Brain microvascular endothelial cell (primary cell): Measurements from ENCODE around the gene TMEM255A.
"Not testable (repeated sequence)": the region's sequence is repeated elsewhere in the genome, so short reads cannot be mapped to it uniquely, and the experiment has no call there.

Experiments
- DNase-seq: peaks from one replicate; pipeline ENCODE4 v3.0.0-alpha.2; 2020
- H3K27ac ChIP-seq: fragments of 250-450 bp; sonication (Bioruptor Pico); 2 replicates; pipeline ENCODE4 v1.5.1; 2020; ENCODE audit warnings: mild to moderate bottlenecking, moderate library complexity
- H3K27me3 ChIP-seq: fragments of 250-450 bp; sonication (Bioruptor Pico); replicated peaks from 2 replicates; pipeline ENCODE4 v1.5.1; 2020; ENCODE audit warnings: mild to moderate bottlenecking
- H3K36me3 ChIP-seq: fragments of 250-450 bp; sonication (Bioruptor Pico); replicated peaks from 2 replicates; pipeline ENCODE4 v1.5.1; 2020; ENCODE audit warnings: mild to moderate bottlenecking
- H3K4me3 ChIP-seq: 2 replicates; pipeline ENCODE4 v1.5.1; 2011; ENCODE audit warnings: low read depth, mild to moderate bottlenecking, control low read depth, low read length, moderate library complexity
- in situ Hi-C: cut with HindIII; loops from 2 replicates; pipeline ENCODE4 v1.10.0; 2017; ENCODE audit warnings: low sequenced_read_pairs, low pct_ligation_motif_present
- TF ChIP-seq, protein P1 (sequence below): IDR thresholded peaks from 2 replicates; pipeline ENCODE4 v1.5.1; 2011; ENCODE audit warnings: low read depth, mild to moderate bottlenecking, moderate library complexity, low read length, control low read depth, inconsistent platforms; ENCODE audit errors: missing control alignments

TMEM255A gene

GRCh38 chrX:120310861-120311726 lies at the start of gene TMEM255A:
TMEM255A (minus strand) TSS chrX:120311461; CDS start chrX:120311309, 152 bp downstream.
- H3K36me3 ChIP-seq = no peaks in the 10 kb centered on the region
- no peak within 1 kb of the TSS for H3K27ac ChIP-seq
- H3K4me3 ChIP-seq = peak within 1 kb of the TSS; percentile 42
- in situ Hi-C loops = no loop called here
- DNase-seq = no peak
- TF ChIP-seq, protein P1, sequence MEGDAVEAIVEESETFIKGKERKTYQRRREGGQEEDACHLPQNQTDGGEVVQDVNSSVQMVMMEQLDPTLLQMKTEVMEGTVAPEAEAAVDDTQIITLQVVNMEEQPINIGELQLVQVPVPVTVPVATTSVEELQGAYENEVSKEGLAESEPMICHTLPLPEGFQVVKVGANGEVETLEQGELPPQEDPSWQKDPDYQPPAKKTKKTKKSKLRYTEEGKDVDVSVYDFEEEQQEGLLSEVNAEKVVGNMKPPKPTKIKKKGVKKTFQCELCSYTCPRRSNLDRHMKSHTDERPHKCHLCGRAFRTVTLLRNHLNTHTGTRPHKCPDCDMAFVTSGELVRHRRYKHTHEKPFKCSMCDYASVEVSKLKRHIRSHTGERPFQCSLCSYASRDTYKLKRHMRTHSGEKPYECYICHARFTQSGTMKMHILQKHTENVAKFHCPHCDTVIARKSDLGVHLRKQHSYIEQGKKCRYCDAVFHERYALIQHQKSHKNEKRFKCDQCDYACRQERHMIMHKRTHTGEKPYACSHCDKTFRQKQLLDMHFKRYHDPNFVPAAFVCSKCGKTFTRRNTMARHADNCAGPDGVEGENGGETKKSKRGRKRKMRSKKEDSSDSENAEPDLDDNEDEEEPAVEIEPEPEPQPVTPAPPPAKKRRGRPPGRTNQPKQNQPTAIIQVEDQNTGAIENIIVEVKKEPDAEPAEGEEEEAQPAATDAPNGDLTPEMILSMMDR = no peak
- no peaks in the 10 kb centered on the region for H3K27me3 ChIP-seq

GRCh38 chrX:120358737-120359456 lies 47.6 kb upstream of the TMEM255A start:
- no peak overlapping the region for H3K4me3 ChIP-seq
- H3K27ac ChIP-seq = no peak overlapping the region
- no peaks in the 10 kb centered on the region for H3K36me3 ChIP-seq
- DNase-seq = peak; percentile 52
- TF ChIP-seq, protein P1 = no peak
- in situ Hi-C loops = no loop called here
- no peaks in the 10 kb centered on the region for H3K27me3 ChIP-seq

GRCh38 chrX:120357186-120357585 lies 45.9 kb upstream of the TMEM255A start:
- in situ Hi-C loops = no loop called here
- Histone ChIP-seq H3K4me3 (no peak overlapping the region), H3K36me3 (no peaks in the 10 kb centered on the region), H3K27ac (no peak overlapping the region), H3K27me3 (no peaks in the 10 kb centered on the region)
- TF ChIP-seq, protein P1 = no peak
- no peak for DNase-seq

GRCh38 chrX:120356084-120356483 lies 44.8 kb upstream of the TMEM255A start:
- H3K36me3 ChIP-seq = no peaks in the 10 kb centered on the region
- no peak for DNase-seq
- in situ Hi-C loops = no loop called here
- H3K27me3 ChIP-seq = no peaks in the 10 kb centered on the region
- TF ChIP-seq, protein P1 = no peak
- no peak overlapping the region for H3K27ac ChIP-seq
- no peak overlapping the region for H3K4me3 ChIP-seq

DNA sequence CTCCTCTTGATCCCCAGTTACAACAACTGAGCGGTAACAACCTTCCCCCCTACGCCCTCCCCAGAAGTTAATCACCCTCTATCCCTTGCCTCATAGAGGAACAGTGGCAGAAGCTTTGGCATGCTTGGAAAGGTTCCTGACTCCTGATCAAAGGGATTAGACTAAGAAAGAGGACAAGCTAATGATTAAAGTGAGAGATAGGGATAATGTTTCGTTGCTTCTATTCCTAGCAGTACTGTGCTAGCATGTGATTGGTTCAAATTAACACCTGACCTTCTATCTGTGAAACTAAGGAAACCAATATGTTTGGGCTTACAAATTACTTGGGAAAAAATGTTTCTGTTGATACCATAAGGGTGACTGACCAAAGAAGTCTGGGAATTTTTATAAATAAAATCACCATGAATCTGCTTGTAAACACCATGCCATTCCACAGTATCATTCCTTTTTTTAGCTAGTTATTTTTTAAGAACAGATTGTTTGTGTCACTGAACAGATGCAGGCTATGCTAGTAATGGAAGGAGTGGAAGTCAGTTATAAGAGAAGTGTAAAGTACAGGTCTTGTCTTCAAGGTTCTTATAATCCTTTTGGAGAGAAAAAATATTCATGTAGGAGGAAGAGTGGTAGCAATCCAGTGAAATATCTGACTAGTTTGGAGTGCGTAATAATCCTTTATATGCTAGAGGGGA lies 39.3 kb upstream of the TMEM255A start:
- TF ChIP-seq, protein P1 = no peak
- Histone ChIP-seq H3K27ac (no peak overlapping the region), H3K27me3 (no peaks in the 10 kb centered on the region), H3K36me3 (no peaks in the 10 kb centered on the region), H3K4me3 (no peak overlapping the region)
- no peak for DNase-seq
- in situ Hi-C loops = no loop called here

- H3K27ac ChIP-seq, in situ Hi-C loops, H3K36me3 ChIP-seq, DNase-seq, H3K27me3 ChIP-seq, H3K4me3 ChIP-seq: not testable (repeated sequence)
These were observed 33.3 kb upstream of the TMEM255A start for GRCh38 chrX:120344566-120344965.
